ENCODE results near the gene ABCG2. TPM values are rescaled to one million over a fixed set of nuclear protein-coding genes. Genes with fewer than 3 reads are reported as not detected.

ABCG2 gene
- total RNA-seq, 1 donor from 2014 or later, result 21.6 TPM

- DNase-seq (ENCODE audit: low spot score in 2 of 2) (no peak), FAIRE-seq (no peak)
Observed at GRCh38 chr4:88077911-88078524, 80.4 kb downstream of the ABCG2 start.

- FAIRE-seq, result no peak
Observed at GRCh38 chr4:88075336-88075735, 83.1 kb downstream of the ABCG2 start.

GRCh38 chr4:88070031-88070430 is 88.4 kb downstream of the ABCG2 start:
- DNase-seq (ENCODE audit: low spot score in 2 of 2) (no peak), FAIRE-seq (no peak)

More at GRCh38 chr4:88075336-88075735, 83.1 kb downstream of the ABCG2 start:
- no peak for DNase-seq (ENCODE audit: low spot score in 2 of 2)

- FAIRE-seq (no peak), DNase-seq (ENCODE audit: low spot score in 2 of 2) (no peak)
Observed at GRCh38 chr4:88064410-88064809, 94.0 kb downstream of the ABCG2 start.

- FAIRE-seq (no peak), DNase-seq (ENCODE audit: low spot score in 2 of 2) (no peak)
Observed at GRCh38 chr4:88063634-88064296, 94.7 kb downstream of the ABCG2 start.

GRCh38 chr4:88062843-88063242 is 95.6 kb downstream of the ABCG2 start:
- no peak for FAIRE-seq
- DNase-seq (ENCODE audit: low spot score in 2 of 2), result no peak

- no peak for FAIRE-seq
- DNase-seq (ENCODE audit: low spot score in 2 of 2), result no peak
Observed at GRCh38 chr4:88062311-88062710, 96.1 kb downstream of the ABCG2 start.

GRCh38 chr4:88060431-88060830 is 98.0 kb downstream of the ABCG2 start:
- FAIRE-seq (no peak), DNase-seq (ENCODE audit: low spot score in 2 of 2) (no peak)

- FAIRE-seq (no peak), DNase-seq (ENCODE audit: low spot score in 2 of 2) (no peak)
Observed at GRCh38 chr4:88059766-88060165, 98.7 kb downstream of the ABCG2 start.

GRCh38 chr4:88058295-88058694 is 100.1 kb downstream of the ABCG2 start:
- DNase-seq (ENCODE audit: low spot score in 2 of 2), result no peak
- FAIRE-seq, result no peak

GRCh38 chr4:88054901-88055300 is 103.5 kb downstream of the ABCG2 start:
- no peak for FAIRE-seq
- DNase-seq (ENCODE audit: low spot score in 2 of 2), result peak in 1 of 2 donors; percentile 12

- no peak for DNase-seq (ENCODE audit: low spot score in 2 of 2)
- no peak for FAIRE-seq
Observed at GRCh38 chr4:88054229-88054628, 104.2 kb downstream of the ABCG2 start.

GRCh38 chr4:88045021-88045420 is 113.4 kb downstream of the ABCG2 start:
- FAIRE-seq, result no peak
- no peak for DNase-seq (ENCODE audit: low spot score in 2 of 2)

GRCh38 chr4:88043586-88044340 is 114.7 kb downstream of the ABCG2 start:
- no peak for FAIRE-seq
- no peak for DNase-seq (ENCODE audit: low spot score in 2 of 2)

GRCh38 chr4:88043001-88043400 is 115.4 kb downstream of the ABCG2 start:
- DNase-seq (ENCODE audit: low spot score in 2 of 2), result no peak
- no peak for FAIRE-seq

- no peak for DNase-seq (ENCODE audit: low spot score in 2 of 2)
- FAIRE-seq, result no peak
Observed at GRCh38 chr4:88041626-88042025, 116.8 kb downstream of the ABCG2 start.

GRCh38 chr4:88040707-88041106 is 117.7 kb downstream of the ABCG2 start:
- FAIRE-seq (no peak), DNase-seq (ENCODE audit: low spot score in 2 of 2) (no peak)

Small RNA genes within 50 kb of the gene (small RNA-seq; reads per million reads assigned to genes)
- gene RNU6-818P, result not detected
- gene RNU6ATAC31P, result not detected

Other genes with a start within 250 kb of the ABCG2 start
- gene SPP1, start 182.9 kb downstream of the ABCG2 start, total RNA-seq, result 160 TPM
- 58.3 TPM for gene PKD2, start 151.0 kb downstream of the ABCG2 start, total RNA-seq
- gene PPM1K, start 125.9 kb upstream of the ABCG2 start, total RNA-seq, result 117 TPM
- 3.7 TPM for gene HERC6, start 220.2 kb upstream of the ABCG2 start, total RNA-seq

Measured in frontal cortex (tissue), 4 donors.